B cell (primary cell): ENCODE results near the gene TMEM256.

ENCODE experiments used
- CTCF ChIP-seq: fragments of 200-600 bp; IDR thresholded peaks from one replicate; pipeline ENCODE4 v1.8.0; 2022; ENCODE audit warnings: antibody characterized with exemption, mild to moderate bottlenecking
- EZH2 ChIP-seq: IDR thresholded peaks from 2 replicates; pipeline ENCODE4 v1.6.1; 2012; ENCODE audit warnings: borderline replicate concordance, low read depth, mild to moderate bottlenecking, moderate library complexity, low read length; ENCODE audit not compliant: insufficient read depth, poor library complexity, severe bottlenecking

- TF ChIP-seq CTCF (no peak), EZH2 (no peak)
These were observed 3.2 kb upstream of the TMEM256 start for GRCh38 chr17:7407082-7407481.
